GM18519 (cell line): ENCODE measurements around the gene ASB6.

ENCODE experiments used
- ATAC-seq: cut with Tn5 transposase; IDR thresholded peaks from one replicate; pipeline ENCODE4 v1.9.1; 2021; ENCODE audit warnings: mild to moderate bottlenecking, moderate library complexity; ENCODE audit not compliant: unreplicated experiment, low FRiP score

Gene ASB6

GRCh38 chr9:129641750-129642585 is at the start of gene ASB6:
TSS of gene ASB6 (minus strand) at chr9:129642151. CDS start at chr9:129641999, 152 bp downstream.
- peak; percentile 86 for ATAC-seq

- ATAC-seq, result no peak
Measured at GRCh38 chr9:129688285-129689043, 46.5 kb upstream of the ASB6 start.

GRCh38 chr9:129687391-129687790 is 45.4 kb upstream of the ASB6 start:
- ATAC-seq, result no peak

- no peak for ATAC-seq
Measured at GRCh38 chr9:129686736-129687135, 44.8 kb upstream of the ASB6 start.

- no peak for ATAC-seq
Measured at GRCh38 chr9:129685933-129686259, 43.9 kb upstream of the ASB6 start.

GRCh38 chr9:129685220-129685932 is 43.4 kb upstream of the ASB6 start:
- ATAC-seq, result no peak

- ATAC-seq, result no peak
Measured at GRCh38 chr9:129682381-129682780, 40.4 kb upstream of the ASB6 start.

GRCh38 chr9:129681924-129682323 is 40.0 kb upstream of the ASB6 start:
- no peak for ATAC-seq

GRCh38 chr9:129679537-129679936 is 37.6 kb upstream of the ASB6 start:
- ATAC-seq, result no peak

- no peak for ATAC-seq
Measured at GRCh38 chr9:129678844-129679243, 36.9 kb upstream of the ASB6 start.

GRCh38 chr9:129677456-129677855 is 35.5 kb upstream of the ASB6 start:
- ATAC-seq, result no peak

- ATAC-seq, result no peak
Measured at GRCh38 chr9:129676975-129677374, 35.0 kb upstream of the ASB6 start.

GRCh38 chr9:129676287-129676686 is 34.3 kb upstream of the ASB6 start:
- no peak for ATAC-seq

GRCh38 chr9:129675620-129676019 is 33.7 kb upstream of the ASB6 start:
- ATAC-seq, result no peak

GRCh38 chr9:129674229-129674628 is 32.3 kb upstream of the ASB6 start:
- no peak for ATAC-seq

GRCh38 chr9:129673602-129674001 is 31.7 kb upstream of the ASB6 start:
- no peak for ATAC-seq

GRCh38 chr9:129672702-129673101 is 30.8 kb upstream of the ASB6 start:
- no peak for ATAC-seq

- ATAC-seq, result no peak
Measured at GRCh38 chr9:129671519-129671918, 29.6 kb upstream of the ASB6 start.

GRCh38 chr9:129671065-129671464 is 29.1 kb upstream of the ASB6 start:
- ATAC-seq, result no peak

- ATAC-seq, result no peak
Measured at GRCh38 chr9:129669946-129670345, 28.0 kb upstream of the ASB6 start.

- ATAC-seq, result no peak
Measured at GRCh38 chr9:129669141-129669718, 27.3 kb upstream of the ASB6 start.
